Measurements from ENCODE around the gene ZIC2.

The ZIC2 gene

GRCh38 chr13:99956473-99957349, 24.9 kb upstream of the ZIC2 start:
- TF ChIP-seq FOXP2 (optimal IDR thresholded peaks at IDR 0.05; ENCODE audit: borderline replicate concordance, extremely low read depth, extremely low read length, insufficient read depth) (no peak), REST (IDR thresholded peaks at IDR 0.05; ENCODE audit: insufficient read depth in 1 of 2, low read depth in 2 of 2, low read length in 2 of 2) (no peak), SIN3A (IDR thresholded peaks at IDR 0.05; ENCODE audit: borderline replicate concordance, insufficient read depth, low read length) (no peak), TAF1 (IDR thresholded peaks at IDR 0.05; ENCODE audit: borderline replicate concordance, insufficient read depth, low read length) (no peak), POLR2AphosphoS5 (IDR thresholded peaks at IDR 0.05; ENCODE audit: low read depth, low read length) (no peak)

DNA sequence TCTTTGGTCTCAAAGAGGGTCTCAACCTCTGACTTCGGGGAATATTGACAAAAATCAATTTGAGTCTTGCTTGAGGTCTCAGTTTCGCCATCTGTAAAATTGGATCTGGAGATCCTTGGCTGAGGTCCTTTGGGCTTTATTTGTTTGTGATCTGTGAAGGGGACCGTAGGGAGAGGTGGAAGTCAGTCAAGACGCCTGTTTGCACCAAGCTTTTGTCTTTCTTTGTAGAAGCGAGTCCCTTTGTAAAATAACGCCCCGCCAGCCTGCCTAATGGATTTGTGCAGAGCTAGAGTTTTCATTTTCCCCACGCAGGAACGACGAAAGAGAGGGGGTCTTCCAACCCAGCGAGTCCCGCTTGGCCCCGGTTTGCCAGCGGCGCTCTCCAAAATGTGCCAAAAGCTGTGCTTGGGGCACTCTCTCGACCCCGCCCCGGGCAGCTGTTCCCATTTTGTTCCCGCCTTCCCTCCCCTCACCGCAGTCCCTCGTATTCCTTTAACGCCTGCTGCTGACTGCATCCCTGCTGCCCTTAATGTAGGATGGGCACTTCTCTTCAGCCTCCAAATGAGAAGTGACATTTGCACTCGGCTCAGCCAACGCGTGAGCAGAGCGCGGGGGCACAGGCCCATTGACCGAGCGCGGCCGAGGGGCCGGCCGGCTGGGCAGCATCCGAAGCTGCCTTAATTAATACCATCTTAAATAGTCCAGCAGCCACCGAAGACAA, 23.0 kb upstream of the ZIC2 start:
- no peak for TF ChIP-seq POLR2AphosphoS5 (IDR thresholded peaks at IDR 0.05; ENCODE audit: low read depth, low read length)
- no peak for TF ChIP-seq REST (IDR thresholded peaks at IDR 0.05; ENCODE audit: insufficient read depth in 1 of 2, low read depth in 2 of 2, low read length in 2 of 2)
- TF ChIP-seq FOXP2 (optimal IDR thresholded peaks at IDR 0.05; ENCODE audit: borderline replicate concordance, extremely low read depth, extremely low read length, insufficient read depth), result no peak
- TF ChIP-seq SIN3A (IDR thresholded peaks at IDR 0.05; ENCODE audit: borderline replicate concordance, insufficient read depth, low read length), result no peak
- TF ChIP-seq TAF1 (IDR thresholded peaks at IDR 0.05; ENCODE audit: borderline replicate concordance, insufficient read depth, low read length), result no peak

- no peak for TF ChIP-seq REST (IDR thresholded peaks at IDR 0.05; ENCODE audit: insufficient read depth in 1 of 2, low read depth in 2 of 2, low read length in 2 of 2)
- TF ChIP-seq TAF1 (IDR thresholded peaks at IDR 0.05; ENCODE audit: borderline replicate concordance, insufficient read depth, low read length), result no peak
- no peak for TF ChIP-seq SIN3A (IDR thresholded peaks at IDR 0.05; ENCODE audit: borderline replicate concordance, insufficient read depth, low read length)
- no peak for TF ChIP-seq POLR2AphosphoS5 (IDR thresholded peaks at IDR 0.05; ENCODE audit: low read depth, low read length)
- no peak for TF ChIP-seq FOXP2 (optimal IDR thresholded peaks at IDR 0.05; ENCODE audit: borderline replicate concordance, extremely low read depth, extremely low read length, insufficient read depth)
Measured at GRCh38 chr13:99959127-99959539, 22.5 kb upstream of the ZIC2 start.

- TF ChIP-seq TAF1 (IDR thresholded peaks at IDR 0.05; ENCODE audit: borderline replicate concordance, insufficient read depth, low read length) (no peak), FOXP2 (optimal IDR thresholded peaks at IDR 0.05; ENCODE audit: borderline replicate concordance, extremely low read depth, extremely low read length, insufficient read depth) (no peak), SIN3A (IDR thresholded peaks at IDR 0.05; ENCODE audit: borderline replicate concordance, insufficient read depth, low read length) (no peak), REST (IDR thresholded peaks at IDR 0.05; ENCODE audit: insufficient read depth in 1 of 2, low read depth in 2 of 2, low read length in 2 of 2) (no peak), POLR2AphosphoS5 (IDR thresholded peaks at IDR 0.05; ENCODE audit: low read depth, low read length) (no peak)
Measured at GRCh38 chr13:99959540-99960230, 21.9 kb upstream of the ZIC2 start.

Measured in PFSK-1 (cell line).